SK-N-SH (cell line): ENCODE data around the gene PDGFRB.

ENCODE experiments used
- EP300 ChIP-seq, 2 experiments: IDR thresholded peaks; 2 replicates each; pipeline versions ENCODE4 v1.4.0 to v1.6.1; 2012; ENCODE audit warnings: borderline replicate concordance in 1 of 2, low read depth in 1 of 2, low read length in 1 of 2
- EZH2phosphoT487 ChIP-seq: fragments of 200-600 bp; sonication (generic); IDR thresholded peaks from 2 replicates; pipeline ENCODE4 v1.6.1; 2017; ENCODE audit warnings: low read depth, mixed run types, mild to moderate bottlenecking, antibody characterized with exemption, moderate library complexity, borderline replicate concordance
- GABPA ChIP-seq: IDR thresholded peaks from 2 replicates; pipeline ENCODE4 v1.4.0; 2012; ENCODE audit warnings: low read depth, mild to moderate bottlenecking
- NFIC ChIP-seq: IDR thresholded peaks from 2 replicates; pipeline ENCODE4 v1.4.0; 2012; ENCODE audit warnings: borderline replicate concordance
- POLR2AphosphoS5 ChIP-seq: IDR thresholded peaks from 2 replicates; pipeline ENCODE4 v1.6.1; 2012; ENCODE audit warnings: low read depth, low read length
- RAD21 ChIP-seq: IDR thresholded peaks from 2 replicates; pipeline ENCODE4 v1.6.1; 2012; ENCODE audit warnings: mild to moderate bottlenecking, low read length
- RXRA ChIP-seq: IDR thresholded peaks from 2 replicates; pipeline ENCODE4 v1.4.0; 2012; ENCODE audit warnings: low read depth, mild to moderate bottlenecking, borderline replicate concordance
- SMC3 ChIP-seq: IDR thresholded peaks from 2 replicates; pipeline ENCODE4 v1.6.1; 2012; ENCODE audit warnings: low read depth, low read length, improper control_type of control experiment
- TAF1 ChIP-seq: IDR thresholded peaks from 2 replicates; pipeline ENCODE4 v1.6.1; 2012; ENCODE audit warnings: low read depth, mild to moderate bottlenecking, low read length, moderate library complexity, borderline replicate concordance
- TEAD4 ChIP-seq: IDR thresholded peaks from 2 replicates; pipeline ENCODE4 v1.4.0; 2012; ENCODE audit warnings: mild to moderate bottlenecking, borderline replicate concordance; ENCODE audit not compliant: insufficient read depth
- TF ChIP-seq, protein P1 (sequence below): IDR thresholded peaks from 2 replicates; pipeline ENCODE4 v1.4.0; 2012; ENCODE audit warnings: low read depth, borderline replicate concordance
- TF ChIP-seq, protein P2 (sequence below): fragments of 200-600 bp; sonication (generic); IDR thresholded peaks from 2 replicates; pipeline ENCODE4 v1.6.1; 2017; ENCODE audit warnings: antibody characterized with exemption, mild to moderate bottlenecking, moderate library complexity
- TF ChIP-seq, protein P3 (sequence below): IDR thresholded peaks from 2 replicates; pipeline ENCODE4 v1.4.0; 2012; ENCODE audit warnings: low read depth
- TF ChIP-seq, protein P4 (sequence below): IDR thresholded peaks from 2 replicates; pipeline ENCODE4 v1.6.1; 2012; ENCODE audit warnings: mild to moderate bottlenecking, low read depth, low read length, moderate library complexity

DNA sequence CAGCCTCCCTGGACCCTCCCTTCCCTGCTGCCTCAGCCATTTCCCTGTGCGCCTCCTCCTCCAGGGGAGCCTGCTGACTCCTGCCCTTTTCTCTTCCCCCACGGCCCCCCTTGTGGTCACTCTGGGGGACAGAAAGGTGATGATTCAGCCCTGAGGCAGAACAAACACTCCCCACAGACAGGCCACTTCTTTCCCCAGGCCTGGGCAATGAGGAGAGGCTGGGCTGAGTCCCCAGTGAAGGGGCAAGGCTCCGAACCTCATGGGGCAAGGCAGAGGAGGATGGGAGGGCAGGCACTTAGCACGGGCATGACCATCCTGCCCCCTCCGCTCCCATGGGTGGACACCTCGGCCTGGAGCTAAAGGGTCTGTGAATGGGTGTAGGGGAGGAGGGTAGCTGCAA, 90.3 kb downstream of the PDGFRB start:
- TF ChIP-seq TEAD4 (no peak), NFIC (no peak; the same call in 1 of the 2 replicates), POLR2AphosphoS5 (no peak), EZH2phosphoT487 (no peak), RAD21 (no peak), EP300 (IDR thresholded peaks at IDR 0.05; ENCODE audit: borderline replicate concordance in 1 of 2, low read depth in 1 of 2, low read length in 1 of 2) (peak in 1 of 2 experiments; percentile 42; a peak in 1 of 4 replicates), SMC3 (no peak), TAF1 (no peak), RXRA (peak; percentile 70; the same call in 1 of the 2 replicates), GABPA (no peak)
- TF ChIP-seq, protein P1, sequence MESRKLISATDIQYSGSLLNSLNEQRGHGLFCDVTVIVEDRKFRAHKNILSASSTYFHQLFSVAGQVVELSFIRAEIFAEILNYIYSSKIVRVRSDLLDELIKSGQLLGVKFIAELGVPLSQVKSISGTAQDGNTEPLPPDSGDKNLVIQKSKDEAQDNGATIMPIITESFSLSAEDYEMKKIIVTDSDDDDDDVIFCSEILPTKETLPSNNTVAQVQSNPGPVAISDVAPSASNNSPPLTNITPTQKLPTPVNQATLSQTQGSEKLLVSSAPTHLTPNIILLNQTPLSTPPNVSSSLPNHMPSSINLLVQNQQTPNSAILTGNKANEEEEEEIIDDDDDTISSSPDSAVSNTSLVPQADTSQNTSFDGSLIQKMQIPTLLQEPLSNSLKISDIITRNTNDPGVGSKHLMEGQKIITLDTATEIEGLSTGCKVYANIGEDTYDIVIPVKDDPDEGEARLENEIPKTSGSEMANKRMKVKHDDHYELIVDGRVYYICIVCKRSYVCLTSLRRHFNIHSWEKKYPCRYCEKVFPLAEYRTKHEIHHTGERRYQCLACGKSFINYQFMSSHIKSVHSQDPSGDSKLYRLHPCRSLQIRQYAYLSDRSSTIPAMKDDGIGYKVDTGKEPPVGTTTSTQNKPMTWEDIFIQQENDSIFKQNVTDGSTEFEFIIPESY: no peak
- TF ChIP-seq, protein P2, sequence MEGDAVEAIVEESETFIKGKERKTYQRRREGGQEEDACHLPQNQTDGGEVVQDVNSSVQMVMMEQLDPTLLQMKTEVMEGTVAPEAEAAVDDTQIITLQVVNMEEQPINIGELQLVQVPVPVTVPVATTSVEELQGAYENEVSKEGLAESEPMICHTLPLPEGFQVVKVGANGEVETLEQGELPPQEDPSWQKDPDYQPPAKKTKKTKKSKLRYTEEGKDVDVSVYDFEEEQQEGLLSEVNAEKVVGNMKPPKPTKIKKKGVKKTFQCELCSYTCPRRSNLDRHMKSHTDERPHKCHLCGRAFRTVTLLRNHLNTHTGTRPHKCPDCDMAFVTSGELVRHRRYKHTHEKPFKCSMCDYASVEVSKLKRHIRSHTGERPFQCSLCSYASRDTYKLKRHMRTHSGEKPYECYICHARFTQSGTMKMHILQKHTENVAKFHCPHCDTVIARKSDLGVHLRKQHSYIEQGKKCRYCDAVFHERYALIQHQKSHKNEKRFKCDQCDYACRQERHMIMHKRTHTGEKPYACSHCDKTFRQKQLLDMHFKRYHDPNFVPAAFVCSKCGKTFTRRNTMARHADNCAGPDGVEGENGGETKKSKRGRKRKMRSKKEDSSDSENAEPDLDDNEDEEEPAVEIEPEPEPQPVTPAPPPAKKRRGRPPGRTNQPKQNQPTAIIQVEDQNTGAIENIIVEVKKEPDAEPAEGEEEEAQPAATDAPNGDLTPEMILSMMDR: 0 out of 2 replicates have a peak, but pooled peaks have one; percentile 15
- TF ChIP-seq, protein P3, sequence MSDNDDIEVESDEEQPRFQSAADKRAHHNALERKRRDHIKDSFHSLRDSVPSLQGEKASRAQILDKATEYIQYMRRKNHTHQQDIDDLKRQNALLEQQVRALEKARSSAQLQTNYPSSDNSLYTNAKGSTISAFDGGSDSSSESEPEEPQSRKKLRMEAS: no peak
- TF ChIP-seq, protein P4, sequence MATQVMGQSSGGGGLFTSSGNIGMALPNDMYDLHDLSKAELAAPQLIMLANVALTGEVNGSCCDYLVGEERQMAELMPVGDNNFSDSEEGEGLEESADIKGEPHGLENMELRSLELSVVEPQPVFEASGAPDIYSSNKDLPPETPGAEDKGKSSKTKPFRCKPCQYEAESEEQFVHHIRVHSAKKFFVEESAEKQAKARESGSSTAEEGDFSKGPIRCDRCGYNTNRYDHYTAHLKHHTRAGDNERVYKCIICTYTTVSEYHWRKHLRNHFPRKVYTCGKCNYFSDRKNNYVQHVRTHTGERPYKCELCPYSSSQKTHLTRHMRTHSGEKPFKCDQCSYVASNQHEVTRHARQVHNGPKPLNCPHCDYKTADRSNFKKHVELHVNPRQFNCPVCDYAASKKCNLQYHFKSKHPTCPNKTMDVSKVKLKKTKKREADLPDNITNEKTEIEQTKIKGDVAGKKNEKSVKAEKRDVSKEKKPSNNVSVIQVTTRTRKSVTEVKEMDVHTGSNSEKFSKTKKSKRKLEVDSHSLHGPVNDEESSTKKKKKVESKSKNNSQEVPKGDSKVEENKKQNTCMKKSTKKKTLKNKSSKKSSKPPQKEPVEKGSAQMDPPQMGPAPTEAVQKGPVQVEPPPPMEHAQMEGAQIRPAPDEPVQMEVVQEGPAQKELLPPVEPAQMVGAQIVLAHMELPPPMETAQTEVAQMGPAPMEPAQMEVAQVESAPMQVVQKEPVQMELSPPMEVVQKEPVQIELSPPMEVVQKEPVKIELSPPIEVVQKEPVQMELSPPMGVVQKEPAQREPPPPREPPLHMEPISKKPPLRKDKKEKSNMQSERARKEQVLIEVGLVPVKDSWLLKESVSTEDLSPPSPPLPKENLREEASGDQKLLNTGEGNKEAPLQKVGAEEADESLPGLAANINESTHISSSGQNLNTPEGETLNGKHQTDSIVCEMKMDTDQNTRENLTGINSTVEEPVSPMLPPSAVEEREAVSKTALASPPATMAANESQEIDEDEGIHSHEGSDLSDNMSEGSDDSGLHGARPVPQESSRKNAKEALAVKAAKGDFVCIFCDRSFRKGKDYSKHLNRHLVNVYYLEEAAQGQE: no peak
